Measurements from ENCODE around the gene MYO5C. TPM values are rescaled to one million over a fixed set of nuclear protein-coding genes. Genes with fewer than 3 reads are reported as not detected.

MYO5C gene
- total and polyA plus RNA-seq, 2 donors (not counting 1 experiment from before 2014, with no cell fraction given): under 0.01 to 0.07 TPM

DNA sequence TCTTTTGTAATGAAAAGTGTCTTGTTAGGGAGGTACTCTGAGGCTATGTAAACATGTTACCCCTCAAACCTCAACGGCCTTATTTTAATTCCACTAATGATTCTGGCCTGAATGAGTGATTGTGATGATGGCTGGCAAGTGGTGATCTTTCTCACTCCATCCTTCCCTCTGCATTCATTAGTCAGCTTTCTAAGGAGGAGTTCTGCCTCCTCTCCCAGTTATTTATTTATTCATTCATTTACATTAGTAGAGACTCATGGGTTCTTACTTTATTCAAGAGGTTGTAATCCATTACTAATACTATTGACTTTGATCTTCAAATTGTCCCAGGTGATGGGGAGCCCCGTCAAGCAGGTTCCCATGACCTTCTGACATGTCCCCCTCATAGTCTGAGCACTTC, 139.7 kb downstream of the MYO5C start:
- Histone ChIP-seq H3K9ac (ENCODE audit: insufficient read depth, low read length) (no peak overlapping the region), H3K27me3 (ENCODE audit: control insufficient read depth, insufficient read depth, low read length) (no peaks in the 10 kb centered on the region), H3K36me3 (ENCODE audit: control insufficient read depth, insufficient read depth, low read length) (no peaks in the 10 kb centered on the region), H3K79me2 (ENCODE audit: control insufficient read depth, insufficient read depth, low read length) (no peaks in the 10 kb centered on the region), H3K27ac (ENCODE audit: insufficient read depth, low read length) (no peak overlapping the region), H3K4me1 (ENCODE audit: control insufficient read depth, extremely low read depth, insufficient read depth, low read length) (no peaks in the 10 kb centered on the region), H2AFZ (ENCODE audit: low read length) (no peak overlapping the region), H3K4me2 (ENCODE audit: extremely low read depth, insufficient read depth, low read length) (no peak overlapping the region), H4K20me1 (ENCODE audit: control insufficient read depth, extremely low read depth, insufficient read depth, low read length) (no peaks in the 10 kb centered on the region), H3K9me3 (ENCODE audit: control insufficient read depth, insufficient read depth, low read depth, low read length) (no peaks in the 10 kb centered on the region), H3K4me3 (replicated peaks in 1 of 4; ENCODE audit: control extremely low read depth in 1 of 4, insufficient read depth in 1 of 4, low read depth in 3 of 4, low read length in 4 of 4) (no peak overlapping the region)
- DNase-seq (ENCODE audit: low read depth in 2 of 2): no peak
- no peak for TF ChIP-seq EZH2 (IDR thresholded peaks at IDR 0.05; ENCODE audit: low read length, missing control alignments)
- TF ChIP-seq, protein P1, sequence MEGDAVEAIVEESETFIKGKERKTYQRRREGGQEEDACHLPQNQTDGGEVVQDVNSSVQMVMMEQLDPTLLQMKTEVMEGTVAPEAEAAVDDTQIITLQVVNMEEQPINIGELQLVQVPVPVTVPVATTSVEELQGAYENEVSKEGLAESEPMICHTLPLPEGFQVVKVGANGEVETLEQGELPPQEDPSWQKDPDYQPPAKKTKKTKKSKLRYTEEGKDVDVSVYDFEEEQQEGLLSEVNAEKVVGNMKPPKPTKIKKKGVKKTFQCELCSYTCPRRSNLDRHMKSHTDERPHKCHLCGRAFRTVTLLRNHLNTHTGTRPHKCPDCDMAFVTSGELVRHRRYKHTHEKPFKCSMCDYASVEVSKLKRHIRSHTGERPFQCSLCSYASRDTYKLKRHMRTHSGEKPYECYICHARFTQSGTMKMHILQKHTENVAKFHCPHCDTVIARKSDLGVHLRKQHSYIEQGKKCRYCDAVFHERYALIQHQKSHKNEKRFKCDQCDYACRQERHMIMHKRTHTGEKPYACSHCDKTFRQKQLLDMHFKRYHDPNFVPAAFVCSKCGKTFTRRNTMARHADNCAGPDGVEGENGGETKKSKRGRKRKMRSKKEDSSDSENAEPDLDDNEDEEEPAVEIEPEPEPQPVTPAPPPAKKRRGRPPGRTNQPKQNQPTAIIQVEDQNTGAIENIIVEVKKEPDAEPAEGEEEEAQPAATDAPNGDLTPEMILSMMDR (conservative IDR thresholded peaks at IDR 0.05 in 1 of 2, IDR thresholded peaks at IDR 0.05 in 1 of 2; ENCODE audit: low read depth in 1 of 2, low read length in 2 of 2): no peak

DNA sequence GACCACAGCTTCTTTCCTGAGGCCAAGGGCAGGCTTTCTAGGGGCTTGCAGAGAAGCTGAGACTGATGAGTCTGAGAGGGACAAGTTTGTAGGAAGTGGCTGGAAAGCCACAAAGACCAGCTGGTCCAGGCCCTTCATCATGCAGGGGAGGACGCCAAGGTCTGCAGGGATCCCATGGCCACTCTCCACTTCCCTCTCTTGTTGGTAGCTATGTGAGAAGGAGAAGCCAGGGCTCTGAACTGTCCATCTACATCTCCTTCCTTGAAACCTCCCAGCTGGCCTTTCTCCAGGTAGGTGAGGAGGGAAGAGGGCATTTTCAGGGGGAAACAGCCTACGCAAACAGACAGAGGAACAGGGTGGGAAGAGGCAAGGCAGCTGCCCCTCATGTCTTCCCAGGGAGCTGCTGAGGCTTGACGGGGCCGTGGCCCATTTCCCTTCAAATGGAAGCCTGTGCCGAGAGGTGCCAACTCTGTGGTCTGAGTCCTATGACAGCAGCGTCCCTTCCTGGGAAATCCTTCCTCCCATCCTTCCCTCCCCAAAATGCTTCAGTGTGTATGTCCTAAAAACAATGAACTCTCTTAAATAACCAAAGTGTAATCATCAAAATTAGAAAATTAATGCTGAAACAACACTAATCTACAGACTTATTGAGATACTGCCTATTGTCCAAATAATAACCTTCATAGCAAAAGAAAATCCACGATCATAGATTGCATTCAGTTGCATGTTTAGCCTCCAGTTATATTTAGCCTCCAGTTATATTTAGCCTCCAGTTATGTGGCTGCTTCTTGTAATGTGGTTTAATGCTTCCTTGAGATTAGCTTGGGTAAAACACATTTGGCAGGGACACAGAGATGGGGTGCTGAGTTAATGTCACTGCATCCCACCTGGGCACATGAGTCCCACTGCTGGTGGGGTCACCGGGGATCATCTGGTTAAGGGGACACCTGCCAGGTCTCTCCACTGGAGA, 140.4 kb downstream of the MYO5C start:
- Histone ChIP-seq H3K4me1 (ENCODE audit: control insufficient read depth, extremely low read depth, insufficient read depth, low read length) (no peaks in the 10 kb centered on the region), H3K9me3 (ENCODE audit: control insufficient read depth, insufficient read depth, low read depth, low read length) (no peaks in the 10 kb centered on the region), H3K79me2 (ENCODE audit: control insufficient read depth, insufficient read depth, low read length) (no peaks in the 10 kb centered on the region), H4K20me1 (ENCODE audit: control insufficient read depth, extremely low read depth, insufficient read depth, low read length) (no peaks in the 10 kb centered on the region), H3K4me2 (ENCODE audit: extremely low read depth, insufficient read depth, low read length) (no peak overlapping the region), H3K9ac (ENCODE audit: insufficient read depth, low read length) (no peak overlapping the region), H3K4me3 (replicated peaks in 1 of 4; ENCODE audit: control extremely low read depth in 1 of 4, insufficient read depth in 1 of 4, low read depth in 3 of 4, low read length in 4 of 4) (no peak overlapping the region), H3K27ac (ENCODE audit: insufficient read depth, low read length) (no peak overlapping the region), H3K27me3 (ENCODE audit: control insufficient read depth, insufficient read depth, low read length) (no peaks in the 10 kb centered on the region), H2AFZ (ENCODE audit: low read length) (no peak overlapping the region), H3K36me3 (ENCODE audit: control insufficient read depth, insufficient read depth, low read length) (no peaks in the 10 kb centered on the region)
- no peak for DNase-seq (ENCODE audit: low read depth in 2 of 2)
- TF ChIP-seq EZH2 (IDR thresholded peaks at IDR 0.05; ENCODE audit: low read length, missing control alignments): no peak
- TF ChIP-seq, protein P1 (conservative IDR thresholded peaks at IDR 0.05 in 1 of 2, IDR thresholded peaks at IDR 0.05 in 1 of 2; ENCODE audit: low read depth in 1 of 2, low read length in 2 of 2): no peak

DNA sequence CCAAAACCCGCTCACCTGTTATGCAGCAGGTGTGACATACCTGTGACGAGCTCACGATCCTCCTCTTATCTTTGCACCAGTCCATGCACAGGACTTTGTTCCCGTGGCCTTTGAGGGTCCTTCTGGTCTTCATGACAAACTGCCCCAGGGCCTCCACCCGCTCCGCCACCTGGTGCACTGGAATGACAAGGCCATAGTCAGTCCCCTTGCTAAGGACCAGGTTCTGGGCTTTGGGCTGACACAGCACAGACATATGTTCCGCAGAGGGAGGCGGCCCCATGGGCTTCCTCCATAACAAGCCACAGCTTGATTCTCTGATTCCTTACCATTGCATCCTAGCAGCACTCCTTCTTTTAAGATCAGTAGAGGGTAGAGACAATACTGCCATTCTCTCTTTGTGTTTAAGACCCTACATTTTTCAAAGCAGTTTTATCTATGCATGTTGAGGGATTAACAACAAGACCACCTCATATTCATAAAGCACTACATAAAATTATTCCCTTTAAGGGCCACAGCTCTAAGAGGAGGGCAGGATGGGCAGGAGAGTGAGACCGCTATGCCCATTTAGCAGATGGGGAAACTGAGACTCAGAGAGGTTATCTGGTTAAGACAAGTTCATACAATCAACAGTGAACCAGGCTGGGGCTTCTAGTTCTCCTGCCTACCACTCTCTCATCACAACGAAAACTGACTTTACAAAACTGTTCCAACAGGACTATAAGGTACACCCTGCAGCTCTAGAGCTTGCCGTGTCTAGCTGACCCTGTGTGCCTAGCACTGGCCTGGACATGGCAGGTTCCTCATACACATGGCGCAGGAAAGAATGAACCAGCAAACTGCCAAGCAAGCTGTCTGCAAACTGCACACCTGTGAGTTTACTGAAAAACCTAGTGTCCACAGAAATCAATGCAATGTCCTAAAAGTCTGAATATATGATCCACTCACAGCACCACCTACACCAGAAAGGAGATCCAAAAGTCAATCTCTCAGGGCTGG, 141.4 kb downstream of the MYO5C start:
- H3K4me2 ChIP-seq (ENCODE audit: extremely low read depth, insufficient read depth, low read length): no peak overlapping the region
- H3K79me2 ChIP-seq (ENCODE audit: control insufficient read depth, insufficient read depth, low read length): no peaks in the 10 kb centered on the region
- H3K36me3 ChIP-seq (ENCODE audit: control insufficient read depth, insufficient read depth, low read length): no peaks in the 10 kb centered on the region
- no peak overlapping the region for H3K4me3 ChIP-seq (replicated peaks in 1 of 4; ENCODE audit: control extremely low read depth in 1 of 4, insufficient read depth in 1 of 4, low read depth in 3 of 4, low read length in 4 of 4)
- H3K9ac ChIP-seq (ENCODE audit: insufficient read depth, low read length): no peak overlapping the region
- H3K9me3 ChIP-seq (ENCODE audit: control insufficient read depth, insufficient read depth, low read depth, low read length): no peaks in the 10 kb centered on the region
- no peak overlapping the region for H2AFZ ChIP-seq (ENCODE audit: low read length)
- H3K27me3 ChIP-seq (ENCODE audit: control insufficient read depth, insufficient read depth, low read length): no peaks in the 10 kb centered on the region
- DNase-seq (ENCODE audit: low read depth in 2 of 2): no peak
- no peak for TF ChIP-seq EZH2 (IDR thresholded peaks at IDR 0.05; ENCODE audit: low read length, missing control alignments)
- TF ChIP-seq, protein P1 (conservative IDR thresholded peaks at IDR 0.05 in 1 of 2, IDR thresholded peaks at IDR 0.05 in 1 of 2; ENCODE audit: low read depth in 1 of 2, low read length in 2 of 2): no peak
- H3K4me1 ChIP-seq (ENCODE audit: control insufficient read depth, extremely low read depth, insufficient read depth, low read length): no peaks in the 10 kb centered on the region
- no peak overlapping the region for H3K27ac ChIP-seq (ENCODE audit: insufficient read depth, low read length)
- no peaks in the 10 kb centered on the region for H4K20me1 ChIP-seq (ENCODE audit: control insufficient read depth, extremely low read depth, insufficient read depth, low read length)
